Testis (tissue), 3 donors: ENCODE measurements around the gene SMIM28. TPM values are rescaled to one million over a fixed set of nuclear protein-coding genes. Genes with fewer than 3 reads are reported as not detected.
"Not testable (repeated sequence)": the region's sequence is repeated elsewhere in the genome, so short reads cannot be mapped to it uniquely, and the experiment has no call there.

Source experiments
- DNase-seq: peaks from one replicate; pipeline ENCODE4 v3.0.0-alpha.2; 2019
- H3K27ac ChIP-seq, 2 donors: fragments of 200-600 bp; sonication (generic); one replicate each; pipeline ENCODE4 v1.5.1; 2019
- H3K27me3 ChIP-seq: fragments of 200-600 bp; sonication (generic); one replicate; pipeline ENCODE4 v1.5.1; 2019
- H3K36me3 ChIP-seq: fragments of 200-600 bp; sonication (generic); one replicate; pipeline ENCODE4 v1.5.1; 2017; ENCODE audit warnings: low read depth; ENCODE audit errors: missing control alignments
- H3K4me1 ChIP-seq: fragments of 200-600 bp; sonication (generic); one replicate; pipeline ENCODE4 v1.5.1; 2019
- H3K4me3 ChIP-seq, 2 donors: fragments of 200-600 bp; sonication (generic); one replicate each; pipeline ENCODE4 v1.5.1; 2017 to 2019
- H3K9me3 ChIP-seq: fragments of 200-600 bp; sonication (generic); one replicate; pipeline ENCODE4 v1.5.1; 2017
- POLR2A ChIP-seq: fragments of 450-650 bp; IDR thresholded peaks from one replicate; pipeline ENCODE4 v1.6.1; 2017; ENCODE audit warnings: antibody characterized with exemption, mild to moderate bottlenecking, moderate library complexity
- WGBS, 2 donors: methylation state at CpG; one replicate each; pipeline ENCODE4 v1.1.5; 2018; 5-methylcytosine and 5-hydroxymethylcytosine counted together
- intact Hi-C: fragments of 100-400 bp; cut with DNase I; formaldehyde crosslinking; loops from one replicate; pipeline ENCODE4 v1.15.1; 2023; ENCODE audit warnings: low total_unique reads
- polyA plus RNA-seq: library from polyadenylated mRNA; stranded (reverse); fragments of 350-450 nt; fragmentation: Illumina TruSeq; extraction: RNeasy Lipid Tissue Mini Kit (QIAGEN cat#74804); gene quantifications from one replicate; pipeline ENCODE4 v1.2.3, GENCODE V29; 2014; ENCODE audit warnings: low read depth, low replicate concordance; ENCODE audit not compliant: insufficient read depth
- total RNA-seq, 2 donors: library from RNA; depleted of rRNA; stranded (reverse); fragments of >200 nt; gene quantifications; one replicate each; pipeline ENCODE4 v1.2.3, GENCODE V29; 2016
- TF ChIP-seq, protein P1 (sequence below), 3 experiments: fragments of 450-650 bp in 2 of 3; fragments of 200-600 bp in 1 of 3; sonication (generic) in 1 of 3; IDR thresholded peaks; one replicate each; pipeline ENCODE4 v1.5.1; 2016 to 2019; ENCODE audit warnings: antibody characterized with exemption in 3 of 3, mild to moderate bottlenecking in 2 of 3, moderate library complexity in 1 of 3

SMIM28 gene
- total and polyA plus RNA-seq, 3 donors from 2014 or later, result not detected

DNA sequence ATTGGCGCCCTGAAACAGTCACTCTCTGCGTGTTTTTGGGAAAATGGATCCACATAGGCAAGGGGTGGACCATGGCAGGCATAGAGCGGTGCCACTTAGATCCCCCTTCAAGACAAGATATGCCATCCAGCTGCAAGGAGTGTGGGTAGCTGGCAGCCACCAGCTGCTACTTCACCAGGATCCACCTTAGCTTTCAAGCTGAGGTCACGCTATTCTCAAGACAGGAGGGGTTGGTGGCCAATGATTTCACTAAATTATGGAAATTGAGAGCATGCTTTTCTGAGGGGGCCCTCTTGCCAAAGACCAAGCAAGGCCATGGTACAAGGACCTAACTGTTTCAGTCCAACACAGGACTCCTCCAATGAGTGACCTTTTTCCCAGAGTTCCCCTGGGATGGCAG, 42.7 kb downstream of the SMIM28 start:
- intact Hi-C loops, result no loop called here
- H3K27ac ChIP-seq, result no peak overlapping the region
- no peak overlapping the region for H3K4me3 ChIP-seq
- H3K4me1 ChIP-seq, result no peaks in the 10 kb centered on the region
- H3K9me3 ChIP-seq, result no peaks in the 10 kb centered on the region
- no peaks in the 10 kb centered on the region for H3K36me3 ChIP-seq
- no peak for TF ChIP-seq POLR2A
- TF ChIP-seq, protein P1, sequence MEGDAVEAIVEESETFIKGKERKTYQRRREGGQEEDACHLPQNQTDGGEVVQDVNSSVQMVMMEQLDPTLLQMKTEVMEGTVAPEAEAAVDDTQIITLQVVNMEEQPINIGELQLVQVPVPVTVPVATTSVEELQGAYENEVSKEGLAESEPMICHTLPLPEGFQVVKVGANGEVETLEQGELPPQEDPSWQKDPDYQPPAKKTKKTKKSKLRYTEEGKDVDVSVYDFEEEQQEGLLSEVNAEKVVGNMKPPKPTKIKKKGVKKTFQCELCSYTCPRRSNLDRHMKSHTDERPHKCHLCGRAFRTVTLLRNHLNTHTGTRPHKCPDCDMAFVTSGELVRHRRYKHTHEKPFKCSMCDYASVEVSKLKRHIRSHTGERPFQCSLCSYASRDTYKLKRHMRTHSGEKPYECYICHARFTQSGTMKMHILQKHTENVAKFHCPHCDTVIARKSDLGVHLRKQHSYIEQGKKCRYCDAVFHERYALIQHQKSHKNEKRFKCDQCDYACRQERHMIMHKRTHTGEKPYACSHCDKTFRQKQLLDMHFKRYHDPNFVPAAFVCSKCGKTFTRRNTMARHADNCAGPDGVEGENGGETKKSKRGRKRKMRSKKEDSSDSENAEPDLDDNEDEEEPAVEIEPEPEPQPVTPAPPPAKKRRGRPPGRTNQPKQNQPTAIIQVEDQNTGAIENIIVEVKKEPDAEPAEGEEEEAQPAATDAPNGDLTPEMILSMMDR (IDR thresholded peaks at IDR 0.05), result no peak
- no peak for DNase-seq
- no peaks in the 10 kb centered on the region for H3K27me3 ChIP-seq
- 96 to 97% methylated on average over 4 of the region's 4 CpGs for WGBS, 2 donors

- no peaks in the 10 kb centered on the region for H3K4me1 ChIP-seq
- H3K9me3 ChIP-seq, result no peaks in the 10 kb centered on the region
- no peak for DNase-seq
- H3K36me3 ChIP-seq, result no peaks in the 10 kb centered on the region
- TF ChIP-seq POLR2A, result no peak
- TF ChIP-seq, protein P1 (IDR thresholded peaks at IDR 0.05), result no peak
- H3K27ac ChIP-seq, result no peak overlapping the region
- no peaks in the 10 kb centered on the region for H3K27me3 ChIP-seq
- intact Hi-C loops, result no loop called here
- WGBS, 2 donors, result 75 to 88% methylated on average over 6 of the region's 6 CpGs
- H3K4me3 ChIP-seq, result no peak overlapping the region
Observed at GRCh38 chr6:138421089-138421488, 43.4 kb downstream of the SMIM28 start.

GRCh38 chr6:138421608-138422007, 43.9 kb downstream of the SMIM28 start:
- intact Hi-C loops, result no loop called here
- Histone ChIP-seq H3K4me1 (no peaks in the 10 kb centered on the region), H3K4me3 (no peak overlapping the region), H3K36me3 (no peaks in the 10 kb centered on the region), H3K27ac (no peak overlapping the region), H3K9me3 (no peaks in the 10 kb centered on the region), H3K27me3 (no peaks in the 10 kb centered on the region)
- TF ChIP-seq, protein P1 (IDR thresholded peaks at IDR 0.05), result no peak
- TF ChIP-seq POLR2A, result no peak
- no peak for DNase-seq
- WGBS, 2 donors, result 91 to 99% methylated on average over 9 to 10 of the region's 10 CpGs

DNA sequence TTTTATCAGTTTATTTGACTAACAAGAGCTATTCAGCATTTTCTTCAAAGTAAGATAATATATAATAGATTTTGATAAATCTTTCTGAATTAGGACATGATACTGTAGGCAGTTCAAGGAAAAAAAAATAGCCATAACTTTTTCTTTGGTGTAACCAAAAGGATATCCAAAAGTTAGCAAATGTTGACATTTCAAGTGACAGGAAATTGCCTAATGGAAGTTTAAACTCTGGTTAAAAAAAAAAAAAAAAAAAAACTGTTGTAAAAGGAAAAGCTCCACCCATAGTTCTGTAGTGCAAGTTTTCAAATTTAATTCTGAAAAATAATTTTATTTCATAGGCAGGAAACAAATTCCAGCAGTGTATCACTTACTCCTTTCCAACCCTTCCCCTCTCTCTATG, 45.2 kb downstream of the SMIM28 start:
- no peak overlapping the region for H3K4me3 ChIP-seq
- no peak for DNase-seq
- TF ChIP-seq POLR2A, result no peak
- TF ChIP-seq, protein P1 (IDR thresholded peaks at IDR 0.05), result no peak
- no peaks in the 10 kb centered on the region for H3K27me3 ChIP-seq
- no peaks in the 10 kb centered on the region for H3K9me3 ChIP-seq
- no peak overlapping the region for H3K27ac ChIP-seq
- intact Hi-C loops, result no loop called here
- H3K4me1 ChIP-seq, result no peaks in the 10 kb centered on the region
- H3K36me3 ChIP-seq, result no peaks in the 10 kb centered on the region

DNA sequence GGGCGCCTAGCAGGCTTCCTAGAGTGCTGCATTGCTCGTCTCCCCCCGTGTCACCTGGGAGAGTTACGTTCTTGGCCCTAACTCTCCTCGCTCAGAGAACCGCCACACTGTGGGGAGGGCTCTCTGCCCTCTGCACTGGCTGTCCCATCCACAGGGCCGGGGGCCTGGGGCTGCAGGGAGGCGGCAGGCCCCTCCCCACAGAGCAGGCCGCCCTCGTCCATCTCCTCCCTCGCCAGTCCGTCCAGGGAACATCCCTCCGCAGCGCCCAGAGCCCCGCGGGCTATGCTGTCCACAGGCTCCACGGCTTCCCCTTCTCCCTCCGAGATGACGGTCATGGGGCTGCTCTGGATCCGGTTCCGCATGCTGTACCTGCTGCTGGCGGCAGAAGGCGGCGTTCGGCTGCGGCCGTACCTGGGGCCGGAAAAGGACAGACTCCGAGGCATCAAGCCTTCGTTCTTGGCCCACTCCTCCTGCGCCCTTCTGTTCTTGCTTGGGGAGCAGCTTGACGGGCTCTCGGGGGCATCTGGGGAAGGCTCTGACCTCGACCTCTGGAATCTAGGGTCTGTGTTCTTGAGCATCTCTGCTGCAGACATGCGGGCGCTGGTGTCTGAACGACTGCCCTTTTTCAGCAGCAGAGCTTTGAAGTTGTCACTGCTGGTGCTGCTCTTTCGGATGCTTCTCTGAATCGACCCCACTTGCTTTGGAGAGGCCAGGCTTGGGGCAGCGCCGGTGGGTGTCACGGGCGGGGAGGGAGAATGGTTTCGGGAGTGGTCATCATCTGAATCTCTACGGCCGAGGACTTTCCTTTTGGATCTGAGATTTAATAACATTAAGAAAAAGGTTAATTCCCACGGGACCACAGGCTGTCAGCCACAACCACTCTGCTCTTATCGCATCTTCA, 46.5 kb downstream of the SMIM28 start:
- no peaks in the 10 kb centered on the region for H3K4me1 ChIP-seq
- WGBS, 2 donors, result 73 to 74% methylated on average over 29 to 48 of the region's 48 CpGs
- no peak for TF ChIP-seq POLR2A
- TF ChIP-seq, protein P1 (IDR thresholded peaks at IDR 0.05), result no peak
- H3K27me3 ChIP-seq, result no peaks in the 10 kb centered on the region
- H3K27ac ChIP-seq, result no peak overlapping the region
- no peaks in the 10 kb centered on the region for H3K36me3 ChIP-seq
- peak overlapping the region in 1 of 2 donors; percentile 43 for H3K4me3 ChIP-seq
- H3K9me3 ChIP-seq, result no peaks in the 10 kb centered on the region
- intact Hi-C loops, result no loop called here
- DNase-seq, result no peak

DNA sequence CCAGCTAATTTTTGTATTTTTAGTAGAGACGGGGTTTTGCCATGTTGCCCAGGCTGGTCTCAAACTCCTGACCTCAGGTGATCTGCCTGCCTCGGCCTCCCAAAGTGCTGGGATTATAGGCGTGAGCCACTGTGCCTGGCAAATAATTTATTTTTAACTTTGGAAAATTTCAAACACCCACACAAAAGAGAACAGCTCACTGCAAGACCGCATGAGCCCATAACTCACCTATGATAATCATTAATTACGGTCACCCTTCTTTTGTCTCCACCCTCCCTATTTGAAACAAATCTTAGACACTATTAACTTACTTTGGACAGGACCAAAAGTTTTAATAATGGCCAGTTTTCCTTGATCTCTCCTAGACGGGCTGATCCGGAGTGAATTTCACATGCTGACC, 47.6 kb downstream of the SMIM28 start:
- H3K4me1 ChIP-seq, H3K27me3 ChIP-seq, DNase-seq, H3K27ac ChIP-seq, H3K4me3 ChIP-seq, H3K9me3 ChIP-seq, intact Hi-C loops, H3K36me3 ChIP-seq: not testable (repeated sequence)
- 88 to 93% methylated on average over 7 of the region's 7 CpGs for WGBS, 2 donors
